HG03558 (cell line): ENCODE measurements around the gene CERT1.

ENCODE experiments used
- ATAC-seq: cut with Tn5 transposase; IDR thresholded peaks from one replicate; pipeline ENCODE4 v1.9.1; 2021; ENCODE audit warnings: moderate number of reproducible peaks; ENCODE audit not compliant: unreplicated experiment; ENCODE audit errors: extremely low read depth

The CERT1 gene

DNA sequence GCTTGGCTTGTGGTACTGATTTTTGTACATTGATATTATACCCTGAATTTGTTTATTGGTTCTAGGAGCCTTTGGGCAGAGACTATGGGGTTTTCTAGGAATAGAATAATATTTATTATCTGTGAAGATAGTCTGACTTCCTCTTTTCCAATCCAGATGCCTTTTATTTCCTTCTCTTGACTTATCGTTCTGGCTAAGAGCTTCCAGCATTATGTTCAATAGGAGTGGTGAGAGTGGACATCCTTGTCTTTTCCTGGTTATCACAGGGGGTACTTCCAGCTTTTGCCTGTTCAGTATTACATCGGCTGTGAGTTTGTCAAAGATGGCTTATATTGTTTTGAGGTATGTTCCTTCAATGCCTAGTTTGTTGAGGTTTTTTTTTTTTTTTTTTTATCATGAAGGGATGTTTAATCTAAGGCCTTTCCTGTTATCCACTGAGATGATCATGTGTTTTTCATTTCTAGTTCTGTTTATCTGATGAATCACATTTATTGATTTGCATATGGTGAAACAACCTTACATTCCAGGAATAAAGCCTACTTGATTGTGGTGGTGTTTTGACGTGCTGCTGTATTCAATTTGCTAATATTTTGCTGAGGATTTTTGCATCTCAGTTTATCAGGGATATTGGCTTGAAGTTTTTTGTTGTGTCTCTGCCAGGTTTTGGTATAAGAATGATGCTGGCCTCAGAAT is 77.5 kb downstream of the CERT1 start:
- no peak for ATAC-seq

DNA sequence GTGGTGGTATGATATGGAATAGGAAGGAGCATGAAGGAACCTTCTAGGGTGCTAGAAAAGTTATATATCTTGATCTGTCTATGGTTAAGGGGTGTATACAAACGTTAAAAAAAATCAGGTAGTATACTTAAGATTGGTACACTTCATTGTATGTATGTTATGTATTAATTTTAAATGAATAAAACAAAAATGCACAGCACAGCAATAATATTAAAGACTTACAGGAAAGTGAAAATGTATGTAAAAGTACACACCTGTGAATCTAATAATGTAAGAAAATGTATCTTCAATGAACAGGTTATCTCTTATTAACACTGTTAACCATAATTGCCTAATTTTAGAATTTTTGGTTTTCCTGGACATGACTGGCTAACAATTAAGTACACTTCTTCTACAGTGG is 97.2 kb downstream of the CERT1 start:
- no peak for ATAC-seq

DNA sequence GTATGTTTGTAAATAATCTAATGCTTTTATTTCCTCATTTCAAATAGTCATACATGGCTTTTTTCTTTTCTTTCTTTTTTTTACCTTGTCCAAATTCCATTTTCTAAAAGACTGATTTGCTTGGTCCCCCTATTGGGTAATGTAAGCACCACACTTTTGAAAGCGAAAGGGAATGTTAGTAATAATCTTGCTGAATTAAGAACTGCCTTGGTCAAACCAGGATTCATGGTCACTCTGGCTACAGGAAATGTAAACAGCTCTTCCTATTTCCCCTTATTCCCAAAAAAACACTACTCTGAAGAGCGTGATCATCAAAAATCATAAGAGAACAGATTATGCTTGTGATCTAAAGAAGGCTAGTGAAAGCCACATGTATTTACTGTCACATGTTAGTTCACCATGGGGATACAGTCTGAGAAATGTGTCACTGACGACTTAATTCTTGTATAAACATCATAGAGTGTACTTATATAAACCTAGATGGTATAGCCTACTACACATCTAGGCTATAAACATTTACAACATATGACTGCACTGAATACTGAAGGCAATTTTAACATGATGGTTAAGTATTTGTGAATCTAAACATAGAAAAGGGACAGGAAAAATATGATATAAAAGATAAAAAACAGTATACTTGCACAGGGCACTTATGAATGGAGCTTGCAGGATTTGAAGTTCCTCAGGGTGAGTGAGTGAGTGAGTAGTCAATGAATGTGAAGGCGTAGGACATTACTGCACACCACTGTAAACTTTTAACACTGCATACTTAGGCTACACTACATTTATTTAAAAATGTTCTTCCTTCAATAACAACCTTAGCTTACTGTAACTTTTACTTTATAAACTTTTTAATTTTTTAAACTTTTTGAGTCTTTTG is 99.1 kb downstream of the CERT1 start:
- no peak for ATAC-seq

DNA sequence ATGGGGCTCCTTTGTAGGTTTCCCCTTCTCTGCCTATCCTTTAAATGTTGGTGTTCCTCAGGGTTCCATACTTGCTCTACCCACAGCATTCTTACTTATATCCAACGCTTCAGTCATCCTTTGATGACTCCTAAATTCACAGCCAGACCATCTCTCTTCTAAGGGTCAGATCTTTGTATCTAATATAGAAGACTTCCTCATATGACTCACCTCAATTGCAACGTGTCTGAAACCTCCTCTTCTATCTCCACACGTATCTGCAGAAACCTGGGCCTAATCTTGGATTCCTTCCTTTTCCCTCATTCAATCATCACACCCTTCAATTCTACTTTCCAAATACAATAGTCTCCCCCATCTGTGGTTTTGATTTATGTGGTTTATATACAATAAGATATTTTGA is 106.1 kb downstream of the CERT1 start:
- ATAC-seq, result no peak

DNA sequence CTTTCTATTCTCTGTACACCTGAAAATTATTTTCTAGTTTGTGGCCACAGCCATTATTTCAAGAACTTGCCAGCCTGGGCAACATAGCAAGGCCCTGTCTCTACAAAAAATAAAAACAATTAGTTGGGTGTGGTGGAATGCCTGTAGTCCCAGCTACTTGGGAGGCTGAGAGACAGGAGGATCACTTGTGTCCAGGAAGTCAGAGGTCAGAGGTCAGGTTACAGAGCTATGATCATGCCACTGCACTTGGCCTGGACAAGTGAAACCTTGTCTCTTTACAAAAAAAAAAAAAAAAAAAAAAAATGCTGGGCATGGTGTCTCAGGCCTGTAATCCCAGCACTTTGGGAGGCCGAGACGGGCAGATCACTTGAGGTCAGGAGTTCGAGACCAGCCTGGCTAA is 116.2 kb downstream of the CERT1 start:
- no peak for ATAC-seq

DNA sequence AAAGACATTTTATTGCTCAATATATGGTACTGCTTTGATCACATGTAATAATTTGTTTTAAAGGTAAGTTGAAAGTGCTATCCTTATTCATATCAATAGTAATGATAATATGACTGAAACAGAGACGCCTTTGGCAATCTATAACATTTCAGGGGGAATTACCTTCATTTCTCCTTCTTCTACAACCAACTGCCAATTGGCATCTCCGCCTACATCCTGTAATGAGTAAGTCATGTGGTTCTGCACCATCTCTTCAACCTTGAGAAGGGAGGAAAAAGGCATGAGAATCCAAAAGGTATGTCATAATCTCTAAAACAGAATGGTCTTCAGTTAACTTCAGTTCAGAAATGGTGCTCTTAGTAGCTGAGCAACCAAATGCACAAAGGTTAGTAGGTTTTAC is 122.0 kb downstream of the CERT1 start:
- no peak for ATAC-seq

DNA sequence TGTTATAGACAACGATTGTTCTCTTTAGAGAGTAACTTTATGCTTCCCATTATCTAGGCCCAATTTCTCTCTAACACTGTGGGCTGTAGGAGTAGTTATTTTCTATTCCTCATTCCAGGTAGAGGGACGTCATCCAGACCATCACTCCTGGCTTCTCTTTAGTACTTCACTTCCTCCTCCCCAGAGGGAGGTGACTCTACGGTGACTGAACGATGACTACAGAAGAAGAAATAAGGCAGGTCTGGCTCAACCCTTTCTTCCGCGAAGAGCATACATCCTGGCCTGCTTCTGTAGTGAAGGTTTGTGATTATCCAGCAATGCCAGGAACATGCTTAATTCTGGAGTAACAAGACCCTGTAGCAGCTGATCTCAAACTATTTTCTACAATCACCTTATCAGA is 123.6 kb downstream of the CERT1 start:
- ATAC-seq, result no peak

DNA sequence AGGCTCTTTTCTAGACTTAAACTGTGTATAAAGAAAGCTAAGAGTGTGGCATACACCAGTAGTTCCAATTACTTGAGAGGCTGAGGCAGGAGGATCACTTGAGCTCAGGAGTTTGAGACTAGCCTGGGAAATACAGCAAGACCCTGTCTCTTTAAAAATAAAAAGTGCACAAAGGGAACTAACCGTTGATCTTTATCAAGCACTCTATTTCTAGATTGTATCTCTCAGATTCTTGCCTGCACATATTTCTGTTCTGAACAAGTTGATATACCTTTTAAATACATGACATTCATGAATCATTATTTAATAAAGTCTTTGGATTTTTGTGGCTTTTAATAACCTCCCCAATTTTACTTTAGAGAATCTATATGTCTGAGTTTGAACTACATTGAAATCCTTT is 127.2 kb downstream of the CERT1 start:
- ATAC-seq, result no peak

DNA sequence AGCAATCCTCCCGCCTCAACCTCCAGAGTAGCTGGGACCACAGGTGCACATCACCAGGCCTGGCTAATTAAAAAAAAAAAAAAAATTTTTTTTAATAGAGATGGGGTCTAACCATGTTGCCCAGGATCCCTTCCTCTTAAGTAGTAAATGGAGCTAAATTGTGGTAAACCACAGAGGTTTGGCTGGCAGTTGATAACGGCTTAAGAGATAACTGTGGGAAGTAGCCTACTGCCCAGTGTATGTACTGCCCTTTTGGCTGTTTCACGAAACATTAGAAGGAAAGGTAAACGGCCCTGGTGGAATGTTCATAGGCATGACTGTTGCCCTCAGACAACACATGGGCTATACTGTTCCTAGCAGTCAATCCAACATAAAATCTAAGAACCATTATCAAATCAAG is 130.0 kb downstream of the CERT1 start:
- ATAC-seq, result no peak

DNA sequence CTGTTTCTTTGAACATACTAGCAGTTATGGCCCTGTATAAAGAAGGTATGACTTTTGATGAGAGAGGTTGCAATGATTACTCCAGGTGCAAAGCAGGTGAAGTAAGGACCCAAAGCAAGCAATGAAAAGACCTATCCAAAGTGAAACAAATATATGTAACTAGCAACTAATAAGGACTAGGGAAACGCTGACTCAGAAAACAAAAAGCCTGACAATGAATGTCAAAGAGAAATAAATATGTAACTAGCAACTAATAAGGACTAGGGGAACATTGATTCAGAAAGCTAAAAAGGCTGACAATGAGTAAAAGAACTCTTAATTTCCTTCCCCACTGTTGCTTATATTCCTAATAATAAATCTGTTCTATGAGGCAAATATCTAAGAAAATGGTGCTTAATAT is 131.3 kb downstream of the CERT1 start:
- ATAC-seq, result no peak

DNA sequence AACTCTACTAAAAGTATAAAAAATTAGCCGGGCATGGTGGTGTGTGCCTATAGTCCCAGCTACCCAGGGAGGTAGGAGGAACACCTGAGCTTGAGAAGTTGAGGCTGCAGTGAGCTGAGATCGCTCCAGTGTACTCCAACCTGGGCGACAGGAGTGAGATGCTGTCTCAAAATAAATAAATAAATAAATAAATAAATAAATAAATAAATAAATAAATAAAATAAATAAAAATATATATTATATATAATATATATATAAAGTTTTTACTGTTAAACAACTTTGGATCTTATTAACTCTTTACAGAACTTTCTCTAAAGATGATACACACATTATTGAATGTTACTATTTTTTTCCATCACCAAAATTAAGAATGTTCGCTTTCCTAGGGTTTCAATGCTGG is 136.0 kb downstream of the CERT1 start:
- ATAC-seq, result no peak

DNA sequence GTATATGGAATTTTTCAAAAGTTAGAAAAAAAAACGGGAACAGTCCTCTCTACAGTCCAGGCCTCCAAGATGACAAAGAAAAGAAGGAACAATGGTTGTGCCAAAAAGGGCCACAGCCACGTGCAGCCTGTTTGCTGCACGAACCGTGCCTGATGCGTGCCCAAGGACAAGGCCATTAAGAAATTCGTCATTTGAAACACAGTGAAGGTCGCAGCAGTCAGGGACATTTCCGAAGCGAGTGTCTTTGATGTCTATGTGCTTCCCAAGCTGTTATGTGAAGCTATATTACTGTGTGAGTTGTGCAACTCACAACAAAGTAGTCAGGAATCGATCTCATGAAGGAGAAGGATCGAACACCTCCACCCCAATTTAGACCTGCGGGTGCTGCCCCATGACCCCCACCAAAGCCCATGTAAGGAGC is 137.0 kb downstream of the CERT1 start:
- ATAC-seq, result no peak

DNA sequence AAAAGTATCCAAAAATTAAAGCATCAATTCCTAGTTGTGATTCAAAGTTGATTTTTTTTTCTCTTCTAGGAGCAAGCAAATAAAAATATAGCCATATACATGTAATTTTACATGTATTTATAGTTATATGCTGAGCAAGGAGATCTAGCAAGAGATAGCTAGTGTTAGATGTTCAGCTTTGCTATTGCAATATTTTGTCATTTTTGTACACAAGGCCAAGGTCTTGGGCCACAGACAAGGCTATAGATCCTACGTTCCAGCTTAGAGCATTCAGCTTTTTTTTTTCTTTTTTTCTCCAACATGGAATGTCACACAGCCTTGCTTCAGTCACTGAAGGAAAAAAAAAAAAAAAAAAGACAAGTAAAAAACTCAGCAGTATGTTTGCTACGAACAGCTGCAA is 137.6 kb downstream of the CERT1 start:
- ATAC-seq, result no peak

DNA sequence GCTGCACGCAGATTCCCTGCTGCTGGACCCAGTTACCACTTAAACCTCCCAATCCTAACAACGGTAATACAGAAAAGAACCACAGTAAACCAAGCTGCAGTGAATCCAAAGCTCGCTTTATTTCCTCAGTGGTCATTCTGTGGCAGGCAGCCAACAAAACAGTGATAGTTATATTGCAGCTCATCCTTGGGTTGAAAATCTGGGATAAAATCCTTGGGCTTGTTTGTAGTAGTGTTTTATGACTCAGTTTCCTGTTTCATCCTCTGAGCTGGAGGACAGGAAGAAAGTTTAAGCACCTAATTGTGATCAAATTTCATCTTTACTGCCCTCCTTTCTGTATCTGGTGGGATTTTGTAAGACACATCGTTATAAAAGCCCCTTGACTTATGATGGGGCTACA is 143.0 kb downstream of the CERT1 start:
- no peak for ATAC-seq

DNA sequence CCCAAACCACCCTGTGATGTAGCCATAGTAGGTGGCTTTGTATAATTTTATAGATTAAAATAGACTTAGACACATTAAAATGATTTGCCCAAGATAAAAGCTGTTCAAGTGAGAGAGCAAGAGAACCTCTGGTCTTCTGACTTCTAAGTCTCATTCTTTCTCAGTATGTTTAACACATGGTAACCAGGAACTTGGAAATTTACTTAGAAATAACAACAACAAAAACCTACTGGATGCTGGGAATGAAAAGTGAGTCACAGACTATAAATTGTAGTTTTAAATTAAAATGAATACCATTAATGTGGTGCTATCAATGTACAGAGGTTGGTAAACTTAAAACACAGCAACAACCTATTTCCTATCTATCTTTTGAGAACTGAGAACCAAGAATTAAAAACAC is 144.0 kb downstream of the CERT1 start:
- no peak for ATAC-seq

DNA sequence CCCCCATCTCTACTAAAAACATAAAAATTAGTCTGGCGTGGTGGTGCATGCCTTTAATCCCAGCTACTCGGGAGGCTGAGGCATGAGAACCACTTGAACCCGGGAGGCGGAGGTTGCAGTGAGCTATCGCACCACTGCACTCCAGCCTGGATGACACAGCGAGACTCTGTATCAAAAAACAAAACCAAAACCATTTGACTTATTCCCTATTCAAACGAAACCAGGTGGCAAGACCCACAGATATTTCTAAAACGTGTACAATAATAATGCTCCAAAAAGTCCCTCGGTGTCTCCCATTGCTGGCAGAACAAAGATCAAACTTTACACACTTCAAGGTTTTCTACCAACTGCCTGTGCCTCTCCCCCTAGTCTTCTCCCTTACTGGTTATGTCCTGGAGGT is 144.6 kb downstream of the CERT1 start:
- peak; percentile 58 for ATAC-seq

DNA sequence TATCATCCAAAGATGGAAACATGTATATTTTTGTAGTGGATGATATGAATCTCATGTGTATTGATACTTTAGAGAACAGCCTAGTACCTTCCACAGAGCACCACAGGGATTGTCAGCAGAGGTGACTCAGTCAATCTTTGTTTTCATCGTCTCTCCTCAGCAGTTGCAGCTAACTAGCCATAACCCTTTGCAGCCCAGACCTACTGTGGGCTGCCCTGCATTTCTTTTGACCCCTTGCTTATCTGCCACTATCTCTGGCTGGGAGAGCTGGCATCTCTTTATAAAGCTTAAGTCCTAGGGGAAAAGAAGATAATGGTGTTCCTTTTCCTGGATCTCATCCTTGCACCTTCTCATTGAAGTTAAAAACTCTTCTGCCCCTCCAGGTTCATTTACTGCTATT is 145.7 kb downstream of the CERT1 start:
- no peak for ATAC-seq

DNA sequence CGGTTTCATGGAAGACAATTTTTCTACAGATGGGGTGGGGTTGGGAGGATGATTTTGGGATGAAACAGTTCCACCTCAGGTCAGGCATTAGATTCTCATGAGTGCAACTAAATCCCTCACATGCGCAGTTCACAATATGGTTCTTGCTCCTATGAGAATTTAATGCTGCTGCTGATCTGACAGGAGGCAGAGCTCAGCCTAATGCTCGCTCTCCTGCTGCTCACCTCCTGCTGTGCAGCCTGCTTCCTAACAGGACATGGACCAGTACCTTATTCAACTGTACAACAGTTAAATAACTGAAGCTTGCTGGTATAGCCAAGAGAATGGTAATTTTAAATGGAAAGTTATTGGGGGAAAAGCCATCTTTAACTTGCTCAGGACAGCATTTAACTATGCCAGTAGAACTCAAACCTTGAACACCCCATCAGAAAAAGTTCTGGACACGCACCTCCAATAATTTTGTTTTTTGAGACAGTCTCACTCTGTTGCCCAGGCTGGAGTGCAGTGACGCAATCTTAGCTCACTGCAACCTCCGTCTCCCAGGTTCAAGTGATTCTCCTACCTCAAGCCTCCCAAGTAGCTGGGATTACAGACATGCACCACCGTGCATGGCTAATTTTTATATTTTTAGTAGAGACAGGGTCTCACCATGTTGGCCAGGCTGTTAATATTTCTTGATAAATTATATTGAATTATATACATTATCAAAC is 146.7 kb downstream of the CERT1 start:
- no peak for ATAC-seq

DNA sequence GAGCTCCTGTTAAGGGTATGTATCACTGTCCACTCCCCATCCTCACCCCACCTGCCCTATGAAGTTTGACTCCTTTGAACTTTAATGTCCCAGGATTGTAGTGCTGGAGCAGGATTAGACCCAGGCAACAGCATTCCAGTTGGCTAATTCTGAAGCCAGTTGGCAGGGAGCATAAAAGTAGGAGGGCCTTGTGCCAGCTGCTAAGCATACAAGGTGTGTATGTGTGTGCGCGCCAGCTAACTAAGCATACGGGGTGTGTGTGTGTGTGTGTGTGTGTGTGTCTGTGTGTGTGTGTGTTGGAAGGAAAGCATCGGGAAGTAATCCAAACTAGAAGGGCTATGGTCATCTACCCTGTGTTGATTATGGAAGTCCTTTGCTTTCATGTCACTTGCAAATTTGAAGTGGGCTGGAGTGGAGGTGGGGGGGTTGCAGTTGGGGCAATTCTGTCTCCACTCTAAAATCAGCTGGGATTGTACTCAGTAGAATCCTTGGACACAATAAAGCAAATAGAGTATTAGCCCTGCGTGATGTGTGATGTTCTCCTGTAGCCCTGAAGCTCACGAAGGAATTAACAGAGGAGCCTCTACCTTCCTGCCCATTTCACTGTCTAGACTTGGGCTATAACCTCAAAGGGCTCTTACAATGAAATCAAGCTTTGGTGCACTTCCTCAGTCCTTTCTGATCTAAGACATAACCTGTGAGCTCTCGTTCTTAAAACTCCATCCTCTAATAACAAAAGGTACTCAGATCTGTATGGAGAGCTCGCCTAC is 147.5 kb downstream of the CERT1 start:
- ATAC-seq, result no peak

DNA sequence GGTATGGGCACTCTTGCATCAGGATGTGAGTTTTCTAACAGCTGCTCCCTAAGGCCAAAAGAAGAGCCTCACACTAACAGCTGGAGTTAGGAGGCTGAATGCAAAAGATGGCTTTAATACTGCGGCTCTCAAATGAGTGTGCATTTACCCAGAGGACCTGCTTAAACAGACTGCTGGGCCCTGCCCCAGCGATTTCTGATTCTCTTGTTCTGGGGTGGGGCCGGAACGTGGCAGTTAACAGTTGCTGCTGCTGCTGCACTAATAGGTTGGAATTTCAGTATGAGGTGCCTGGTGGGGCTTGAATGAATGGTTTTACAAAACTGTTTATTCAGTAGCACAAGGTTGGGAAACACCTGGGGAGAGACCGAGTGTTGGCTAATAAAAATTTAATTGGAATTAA is 148.3 kb downstream of the CERT1 start:
- ATAC-seq, result no peak
